KMS-11 (cell line): ENCODE results near the gene LRRC14B.

ENCODE experiments used
- H2AFZ ChIP-seq: fragments of 200-600 bp; sonication (generic); 2 replicates; pipeline ENCODE4 v1.6.1; 2016; ENCODE audit warnings: antibody characterized with exemption, mixed run types, low read depth
- H3K27ac ChIP-seq: fragments of 200-600 bp; sonication (generic); 2 replicates; pipeline ENCODE4 v1.6.1; 2016; ENCODE audit warnings: mild to moderate bottlenecking, mixed run types
- H3K27me3 ChIP-seq: fragments of 200-600 bp; sonication (generic); 2 replicates; pipeline ENCODE4 v1.6.1; 2017; ENCODE audit warnings: mild to moderate bottlenecking, low read depth, mixed run types, moderate library complexity; ENCODE audit not compliant: insufficient read depth
- H3K36me3 ChIP-seq: fragments of 200-600 bp; sonication (generic); 2 replicates; pipeline ENCODE4 v1.6.1; 2017; ENCODE audit warnings: mild to moderate bottlenecking, mixed run types; ENCODE audit not compliant: insufficient read depth
- H3K4me1 ChIP-seq: fragments of 200-600 bp; sonication (generic); 2 replicates; pipeline ENCODE4 v1.6.1; 2016; ENCODE audit warnings: mild to moderate bottlenecking, low read depth, mixed run types; ENCODE audit not compliant: poor library complexity, severe bottlenecking
- H3K4me2 ChIP-seq: fragments of 200-600 bp; sonication (generic); 2 replicates; pipeline ENCODE4 v1.7.0; 2016; ENCODE audit warnings: mild to moderate bottlenecking, mixed run types
- H3K4me3 ChIP-seq: fragments of 200-600 bp; sonication (generic); IDR thresholded peaks from 2 replicates; pipeline ENCODE4 v1.6.1; 2017; ENCODE audit warnings: low read depth, low read length, mixed read lengths; ENCODE audit not compliant: insufficient read depth
- H3K79me2 ChIP-seq: fragments of 200-600 bp; sonication (generic); 2 replicates; pipeline ENCODE4 v1.6.1; 2016; ENCODE audit warnings: low read depth, mixed run types; ENCODE audit not compliant: insufficient read depth
- H3K9ac ChIP-seq: fragments of 200-600 bp; sonication (generic); 2 replicates; pipeline ENCODE4 v1.6.1; 2016; ENCODE audit warnings: mild to moderate bottlenecking, mixed run types
- H4K20me1 ChIP-seq: fragments of 200-600 bp; sonication (generic); 2 replicates; pipeline ENCODE4 v1.6.1; 2016; ENCODE audit warnings: mild to moderate bottlenecking, mixed run types; ENCODE audit not compliant: insufficient read depth
- TF ChIP-seq, protein P1 (sequence below): fragments of 200-600 bp; sonication (generic); conservative IDR thresholded peaks from 2 replicates; pipeline ENCODE4 v1.6.1; 2017; ENCODE audit warnings: low read depth, mild to moderate bottlenecking, antibody characterized with exemption, low read length, moderate library complexity, mixed read lengths

LRRC14B gene

DNA sequence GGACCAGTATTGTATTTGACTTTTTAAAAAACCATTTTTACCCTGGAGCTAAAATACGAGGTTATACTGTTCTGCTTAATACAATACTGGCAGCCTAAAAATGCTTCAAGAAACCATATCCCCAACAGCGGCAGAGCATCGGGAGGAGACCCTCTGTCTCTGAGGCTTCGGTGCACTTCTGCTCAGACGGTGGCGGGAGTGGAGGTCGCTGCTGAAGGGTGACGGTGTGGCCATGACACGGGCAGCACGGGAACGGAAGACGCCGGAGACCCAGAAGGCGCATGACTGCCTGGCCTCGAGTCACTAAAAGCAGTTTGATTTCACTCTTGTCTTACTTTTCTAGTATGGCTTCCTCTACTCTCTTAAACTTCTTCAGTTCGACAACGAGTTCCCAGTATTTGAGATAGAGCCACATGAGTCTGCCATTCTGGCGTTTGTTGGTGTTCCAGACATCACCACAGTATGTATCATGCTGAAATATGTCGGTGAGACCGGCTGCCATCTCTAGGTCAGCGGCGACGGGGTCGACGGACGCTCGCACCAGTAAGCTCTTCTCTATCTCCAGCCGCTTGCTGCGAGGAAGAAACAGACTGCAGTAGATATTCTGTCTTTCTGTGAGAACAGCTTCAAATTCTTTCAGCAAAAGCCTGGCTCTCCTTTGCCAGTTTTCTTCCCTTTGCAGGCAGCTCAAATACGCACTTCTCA is 13.8 kb downstream of the LRRC14B start:
- Histone ChIP-seq H3K4me2 (no peak overlapping the region), H3K79me2 (peaks cover 33% of the 10 kb centered on the region), H3K4me1 (no peaks in the 10 kb centered on the region), H3K4me3 (no peak overlapping the region), H2AFZ (no peak overlapping the region), H4K20me1 (no peaks in the 10 kb centered on the region), H3K9ac (no peak overlapping the region), H3K36me3 (peaks cover 6% of the 10 kb centered on the region; the same call in 1 of the 2 replicates), H3K27ac (no peak overlapping the region), H3K27me3 (no peaks in the 10 kb centered on the region)
- TF ChIP-seq, protein P1, sequence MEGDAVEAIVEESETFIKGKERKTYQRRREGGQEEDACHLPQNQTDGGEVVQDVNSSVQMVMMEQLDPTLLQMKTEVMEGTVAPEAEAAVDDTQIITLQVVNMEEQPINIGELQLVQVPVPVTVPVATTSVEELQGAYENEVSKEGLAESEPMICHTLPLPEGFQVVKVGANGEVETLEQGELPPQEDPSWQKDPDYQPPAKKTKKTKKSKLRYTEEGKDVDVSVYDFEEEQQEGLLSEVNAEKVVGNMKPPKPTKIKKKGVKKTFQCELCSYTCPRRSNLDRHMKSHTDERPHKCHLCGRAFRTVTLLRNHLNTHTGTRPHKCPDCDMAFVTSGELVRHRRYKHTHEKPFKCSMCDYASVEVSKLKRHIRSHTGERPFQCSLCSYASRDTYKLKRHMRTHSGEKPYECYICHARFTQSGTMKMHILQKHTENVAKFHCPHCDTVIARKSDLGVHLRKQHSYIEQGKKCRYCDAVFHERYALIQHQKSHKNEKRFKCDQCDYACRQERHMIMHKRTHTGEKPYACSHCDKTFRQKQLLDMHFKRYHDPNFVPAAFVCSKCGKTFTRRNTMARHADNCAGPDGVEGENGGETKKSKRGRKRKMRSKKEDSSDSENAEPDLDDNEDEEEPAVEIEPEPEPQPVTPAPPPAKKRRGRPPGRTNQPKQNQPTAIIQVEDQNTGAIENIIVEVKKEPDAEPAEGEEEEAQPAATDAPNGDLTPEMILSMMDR = no peak

DNA sequence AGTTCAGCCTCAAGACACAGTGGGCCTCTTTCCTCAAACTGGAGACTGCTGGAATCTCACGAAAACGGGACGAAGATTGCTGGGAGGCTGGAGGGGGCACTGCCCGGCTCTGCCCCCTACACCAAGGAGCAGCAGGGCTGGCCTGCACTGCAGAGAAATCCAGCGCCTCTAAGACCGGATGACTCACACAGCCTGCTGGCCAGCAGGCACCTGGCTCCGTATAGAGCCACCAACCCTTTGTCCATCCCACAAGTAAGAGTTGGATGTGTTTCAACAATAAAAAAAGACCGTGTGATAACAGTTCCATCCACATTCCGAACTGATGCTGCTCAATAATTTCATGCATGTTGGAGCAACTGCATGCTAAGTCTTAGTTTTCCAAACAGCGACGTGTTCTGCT is 15.1 kb downstream of the LRRC14B start:
- Histone ChIP-seq H3K9ac (no peak overlapping the region), H3K4me3 (no peak overlapping the region), H3K27ac (no peak overlapping the region), H4K20me1 (no peaks in the 10 kb centered on the region), H3K4me1 (no peaks in the 10 kb centered on the region), H3K36me3 (peaks cover 6% of the 10 kb centered on the region; the same call in 1 of the 2 replicates), H2AFZ (no peak overlapping the region), H3K79me2 (peaks cover 37% of the 10 kb centered on the region), H3K27me3 (no peaks in the 10 kb centered on the region), H3K4me2 (no peak overlapping the region)
- TF ChIP-seq, protein P1 = no peak

DNA sequence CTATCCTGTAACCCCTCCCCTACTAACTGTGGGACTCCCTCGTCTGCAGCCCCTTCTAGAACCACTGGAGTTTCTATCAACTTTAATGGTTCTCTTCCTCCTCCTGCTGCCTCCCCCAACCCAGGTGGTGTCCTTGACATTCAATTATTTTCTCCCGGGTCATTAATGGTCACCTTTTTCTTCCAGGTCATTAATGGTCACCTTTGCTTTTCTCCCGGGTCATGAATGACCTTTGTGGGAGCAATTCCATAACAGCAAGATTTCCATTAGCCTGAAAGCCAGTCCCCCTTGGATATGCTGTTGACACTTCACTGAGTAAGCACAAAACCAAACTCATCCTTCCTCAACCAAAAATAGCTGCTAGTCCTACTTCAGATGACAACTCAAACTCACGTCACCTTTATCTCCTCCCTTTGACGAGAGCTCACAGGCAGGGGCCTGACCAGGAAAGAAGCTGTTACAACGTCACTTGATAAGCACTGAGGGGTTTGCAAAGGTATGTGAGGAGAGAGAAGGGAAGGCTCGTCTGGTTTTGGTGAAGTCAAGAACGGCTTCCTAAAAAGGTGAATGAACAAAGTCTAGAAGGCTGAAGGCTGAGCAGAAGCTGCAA is 15.7 kb downstream of the LRRC14B start:
- H3K4me3 ChIP-seq = no peak overlapping the region
- peaks cover 37% of the 10 kb centered on the region for H3K79me2 ChIP-seq
- H3K36me3 ChIP-seq = peaks cover 6% of the 10 kb centered on the region; the same call in 1 of the 2 replicates
- no peak overlapping the region for H3K4me2 ChIP-seq
- no peaks in the 10 kb centered on the region for H4K20me1 ChIP-seq
- H3K9ac ChIP-seq = no peak overlapping the region
- H3K27me3 ChIP-seq = no peaks in the 10 kb centered on the region
- H2AFZ ChIP-seq = no peak overlapping the region
- H3K4me1 ChIP-seq = no peaks in the 10 kb centered on the region
- H3K27ac ChIP-seq = no peak overlapping the region
- TF ChIP-seq, protein P1 = no peak

DNA sequence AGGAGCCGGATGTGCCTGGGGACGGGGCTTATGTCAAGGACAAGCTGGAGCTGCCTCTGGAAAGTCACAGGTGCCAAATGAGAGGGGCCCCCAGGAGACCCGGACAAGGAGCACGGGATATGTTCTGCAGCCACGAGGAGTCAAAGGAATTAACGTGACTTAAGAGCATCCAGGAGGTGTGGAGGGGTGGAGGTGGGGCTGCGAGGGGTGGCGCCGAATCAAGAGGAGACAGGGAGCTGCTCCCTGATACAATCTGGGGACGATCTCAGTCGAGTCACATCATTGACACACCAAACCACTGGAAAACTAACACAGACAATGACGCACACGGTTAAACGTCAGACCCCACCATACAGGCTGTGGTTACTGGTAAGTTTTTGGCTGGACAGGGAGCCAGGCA is 16.3 kb downstream of the LRRC14B start:
- no peak overlapping the region for H3K27ac ChIP-seq
- peaks cover 37% of the 10 kb centered on the region for H3K79me2 ChIP-seq
- peaks cover 6% of the 10 kb centered on the region; the same call in 1 of the 2 replicates for H3K36me3 ChIP-seq
- no peak overlapping the region for H2AFZ ChIP-seq
- H3K4me3 ChIP-seq = no peak overlapping the region
- no peak overlapping the region for H3K9ac ChIP-seq
- no peak overlapping the region for H3K4me2 ChIP-seq
- no peaks in the 10 kb centered on the region for H3K27me3 ChIP-seq
- no peaks in the 10 kb centered on the region for H4K20me1 ChIP-seq
- no peaks in the 10 kb centered on the region for H3K4me1 ChIP-seq
- TF ChIP-seq, protein P1 = no peak
